Thyroid gland (tissue), 4 donors: ENCODE data around the gene DOCK3.

Source experiments
- POLR2A ChIP-seq, 2 donors: fragments of 450-650 bp; IDR thresholded peaks; one replicate each; pipeline ENCODE4 v1.6.1; 2017; ENCODE audit warnings: antibody characterized with exemption in 2 of 2, mild to moderate bottlenecking in 2 of 2, moderate library complexity in 1 of 2
- TF ChIP-seq, protein P1 (sequence below), 6 experiments: fragments of 200-600 bp in 3 of 6; fragments of 450-650 bp in 3 of 6; sonication (generic) in 3 of 6; IDR thresholded peaks; one replicate each; pipeline ENCODE4 v1.5.1; 2016 to 2019; ENCODE audit warnings: antibody characterized with exemption in 6 of 6, mild to moderate bottlenecking in 2 of 6, inconsistent platforms in 1 of 6, moderate library complexity in 1 of 6

DNA sequence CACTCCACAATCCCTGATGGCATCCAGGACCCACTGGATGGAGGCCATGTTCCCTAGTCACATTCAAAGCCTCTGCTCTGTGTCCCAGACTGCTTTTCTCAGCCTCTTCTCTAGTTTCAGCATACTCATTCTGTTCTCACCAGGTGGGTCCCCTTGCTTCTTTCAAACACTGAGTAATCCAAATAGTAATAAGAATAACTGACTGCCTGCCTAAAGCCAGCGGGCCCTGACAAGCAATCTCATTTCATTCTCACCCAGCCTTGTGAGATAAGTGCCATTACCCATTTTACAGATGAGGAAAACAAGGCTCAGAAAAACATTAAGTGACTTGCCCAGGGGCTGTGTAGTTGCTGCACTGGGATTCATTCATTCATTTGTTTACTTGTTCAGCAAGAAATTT is 32.3 kb upstream of the DOCK3 start:
- TF ChIP-seq POLR2A (IDR thresholded peaks at IDR 0.05) = no peak
- TF ChIP-seq, protein P1, sequence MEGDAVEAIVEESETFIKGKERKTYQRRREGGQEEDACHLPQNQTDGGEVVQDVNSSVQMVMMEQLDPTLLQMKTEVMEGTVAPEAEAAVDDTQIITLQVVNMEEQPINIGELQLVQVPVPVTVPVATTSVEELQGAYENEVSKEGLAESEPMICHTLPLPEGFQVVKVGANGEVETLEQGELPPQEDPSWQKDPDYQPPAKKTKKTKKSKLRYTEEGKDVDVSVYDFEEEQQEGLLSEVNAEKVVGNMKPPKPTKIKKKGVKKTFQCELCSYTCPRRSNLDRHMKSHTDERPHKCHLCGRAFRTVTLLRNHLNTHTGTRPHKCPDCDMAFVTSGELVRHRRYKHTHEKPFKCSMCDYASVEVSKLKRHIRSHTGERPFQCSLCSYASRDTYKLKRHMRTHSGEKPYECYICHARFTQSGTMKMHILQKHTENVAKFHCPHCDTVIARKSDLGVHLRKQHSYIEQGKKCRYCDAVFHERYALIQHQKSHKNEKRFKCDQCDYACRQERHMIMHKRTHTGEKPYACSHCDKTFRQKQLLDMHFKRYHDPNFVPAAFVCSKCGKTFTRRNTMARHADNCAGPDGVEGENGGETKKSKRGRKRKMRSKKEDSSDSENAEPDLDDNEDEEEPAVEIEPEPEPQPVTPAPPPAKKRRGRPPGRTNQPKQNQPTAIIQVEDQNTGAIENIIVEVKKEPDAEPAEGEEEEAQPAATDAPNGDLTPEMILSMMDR (IDR thresholded peaks at IDR 0.05) = no peak
